CD4-positive, alpha-beta memory T cell (primary cell): ENCODE measurements around the gene SNX22. TPM values are rescaled to one million over a fixed set of nuclear protein-coding genes. Genes with fewer than 3 reads are reported as not detected.

ENCODE experiments used
- CTCF ChIA-PET: fragments of 350-600 bp; sonication (Branson Sonifier 250); formaldehyde crosslinking; loops from one replicate; lab custom pipeline; 2021; ENCODE audit warnings: inconsistent platforms; ENCODE audit not compliant: partially characterized antibody; lab: Charles Lee
- POLR2A ChIA-PET: fragments of 350-600 bp; sonication (Branson Sonifier 250); formaldehyde crosslinking; loops from one replicate; lab custom pipeline; 2021; ENCODE audit not compliant: partially characterized antibody; lab: Charles Lee
- DNase-seq, 5 donors: peaks; one replicate each; pipeline versions ENCODE4 v3.0.0 to v3.0.0-alpha.2; 2020 to 2022; ENCODE audit warnings: mixed read lengths in 1 of 5
- H3K27ac ChIP-seq: one replicate; pipeline ENCODE4 v1.7.0; 2013; ENCODE audit warnings: low read depth, low read length
- H3K27me3 ChIP-seq: 2 replicates; pipeline ENCODE4 v1.7.0; 2013; ENCODE audit warnings: mild to moderate bottlenecking, low read length, moderate library complexity; ENCODE audit not compliant: insufficient read depth
- H3K36me3 ChIP-seq: 2 replicates; pipeline ENCODE4 v1.7.0; 2013; ENCODE audit warnings: mild to moderate bottlenecking, low read length, moderate library complexity; ENCODE audit not compliant: insufficient read depth
- H3K4me1 ChIP-seq: 2 replicates; pipeline ENCODE4 v1.7.0; 2013; ENCODE audit warnings: mild to moderate bottlenecking, low read length, moderate library complexity; ENCODE audit not compliant: insufficient read depth
- H3K4me3 ChIP-seq, 2 donors: one replicate each; pipeline ENCODE4 v1.7.0; 2013; ENCODE audit warnings: low read length in 2 of 2, mild to moderate bottlenecking in 1 of 2
- H3K9me3 ChIP-seq, 2 donors: one replicate each; pipeline ENCODE4 v1.7.0; 2013; ENCODE audit warnings: low read length in 2 of 2, control low read depth in 1 of 2; ENCODE audit not compliant: control insufficient read depth in 1 of 2
- H3K27ac Mint-ChIP-seq, 7 donors: one replicate each; pipeline ENCODE4 v1.8.0; 2020 to 2021; ENCODE audit warnings: mixed read lengths in 7 of 7, mild to moderate bottlenecking in 6 of 7, inconsistent platforms in 3 of 7, moderate library complexity in 3 of 7
- H3K27me3 Mint-ChIP-seq, 2 donors: one replicate each; pipeline ENCODE4 v1.8.0; 2020 to 2021; ENCODE audit warnings: mixed read lengths in 2 of 2
- H3K36me3 Mint-ChIP-seq, 2 donors: one replicate each; pipeline ENCODE4 v1.8.0; 2020 to 2021; ENCODE audit warnings: mixed read lengths in 2 of 2, inconsistent platforms in 1 of 2, mild to moderate bottlenecking in 1 of 2
- H3K4me1 Mint-ChIP-seq, 4 donors: one replicate each; pipeline ENCODE4 v1.8.0; 2020 to 2021; ENCODE audit warnings: mixed read lengths in 4 of 4, mild to moderate bottlenecking in 1 of 4
- H3K4me3 Mint-ChIP-seq, 8 donors: one replicate each; pipeline ENCODE4 v1.8.0; 2020 to 2021; ENCODE audit warnings: mixed read lengths in 8 of 8, mild to moderate bottlenecking in 7 of 8, moderate library complexity in 6 of 8, inconsistent platforms in 3 of 8
- H3K9me3 Mint-ChIP-seq, 8 donors: one replicate each; pipeline ENCODE4 v1.8.0; 2020 to 2021; ENCODE audit warnings: mixed read lengths in 8 of 8, mild to moderate bottlenecking in 5 of 8, inconsistent platforms in 3 of 8, moderate library complexity in 1 of 8
- intact Hi-C: fragments of 100-400 bp; cut with micrococcal nuclease; formaldehyde crosslinking; loops from one replicate; pipeline ENCODE4 v1.15.1; 2023
- polyA plus RNA-seq, 2 donors: library from polyadenylated mRNA; unstranded; fragments of 300-500 nt; fragmentation: Illumina TruSeq; gene quantifications; one replicate each; pipeline ENCODE4 v1.2.3, GENCODE V29; 2021
- total RNA-seq, 2 experiments: library from RNA; stranded (reverse); gene quantifications; one replicate each; pipeline ENCODE4 v1.2.3, GENCODE V29; 2021

SNX22 gene
- total and polyA plus RNA-seq, 4 experiments from 2014 or later: 0.32 to 0.95 (median 0.52) TPM

GRCh38 chr15:64162478-64162868, 10.9 kb downstream of the SNX22 start:
- no peaks in the 10 kb centered on the region for H3K27me3 ChIP-seq
- H3K4me3 ChIP-seq: peak overlapping the region; percentile 68 to 71
- intact Hi-C loops: loop anchor here (2.0 to 10.0 kb wide), 5 partner anchors 492 to 1354 kb away; partner anchors contain the start of genes CLPX, DPP8 and PARP16
- peaks cover 30 to 56% (median 42%) of the 10 kb centered on the region in 4 donors for H3K4me1 Mint-ChIP-seq
- peak overlapping the region; percentile 81 to 94 (median 90) for H3K4me3 Mint-ChIP-seq
- no peaks in the 10 kb centered on the region for H3K9me3 Mint-ChIP-seq
- ChIA-PET CTCF (interaction anchor here (1.2 to 6.2 kb wide), 3 partner anchors 9 to 194 kb away, joined by 4 to 43 read pairs (median 5); partner anchors contain the start of genes CSNK1G1 and SNX22), POLR2A (interaction anchor here (0.7 to 5.4 kb wide), 14 partner anchors 10 to 1124 kb away, joined by 3 to 66 read pairs (median 5); partner anchors contain the start of genes CIAO2A, PARP16, SNX1 and SNX22)
- peak overlapping the region; percentile 85 to 96 (median 91) for H3K27ac Mint-ChIP-seq
- H3K36me3 Mint-ChIP-seq: peaks cover 32 to 37% of the 10 kb centered on the region in 2 donors
- no peaks in the 10 kb centered on the region for H3K27me3 Mint-ChIP-seq
- H3K27ac ChIP-seq: peak overlapping the region; percentile 80
- peaks cover 54% of the 10 kb centered on the region for H3K4me1 ChIP-seq
- peaks cover 31% of the 10 kb centered on the region for H3K36me3 ChIP-seq
- no peaks in the 10 kb centered on the region for H3K9me3 ChIP-seq
- no peak for DNase-seq

GRCh38 chr15:64162869-64163658, 11.5 kb downstream of the SNX22 start, which contains the start of gene PPIB:
PPIB (minus strand) TSS chr15:64163022; CDS start chr15:64162986, 36 bp downstream.
- Mint-ChIP-seq H3K27ac (peak within 1 kb of the TSS; percentile 85 to 98 (median 96)), H3K27me3 (no peaks in the 10 kb centered on the region)
- peak within 1 kb of the TSS; percentile 68 to 71 for H3K4me3 ChIP-seq

GRCh38 chr15:64163659-64164362, 12.3 kb downstream of the SNX22 start:
- intact Hi-C loops: loop anchor here (1.0 to 10.0 kb wide), 11 partner anchors 11 to 1353 kb away; partner anchors contain the start of genes CIAO2A, CLPX, CSNK1G1 and DPP8
- Histone ChIP-seq H3K4me3 (peak overlapping the region; percentile 55 to 61), H3K27ac (peak overlapping the region; percentile 80), H3K4me1 (peaks cover 47% of the 10 kb centered on the region), H3K9me3 (no peaks in the 10 kb centered on the region), H3K27me3 (no peaks in the 10 kb centered on the region), H3K36me3 (peaks cover 17% of the 10 kb centered on the region)
- H3K4me3 Mint-ChIP-seq: peak overlapping the region; percentile 81 to 95 (median 88)
- H3K27me3 Mint-ChIP-seq: no peaks in the 10 kb centered on the region
- H3K27ac Mint-ChIP-seq: peak overlapping the region; percentile 85 to 98 (median 96)
- POLR2A ChIA-PET: interaction anchor here (0.6 to 5.4 kb wide), 15 partner anchors 8 to 730 kb away, joined by 3 to 66 read pairs (median 5); partner anchors contain the start of genes CIAO2A, CSNK1G1, SNX1 and SNX22
- H3K36me3 Mint-ChIP-seq: peaks cover 18 to 24% of the 10 kb centered on the region in 2 donors
- CTCF ChIA-PET: interaction anchor here (0.7 to 6.2 kb wide), 8 partner anchors 11 to 1134 kb away, joined by 3 to 43 read pairs (median 4); partner anchors contain the start of genes CSNK1G1, SNX22 and TRIP4
- peaks cover 24 to 46% (median 34%) of the 10 kb centered on the region in 4 donors for H3K4me1 Mint-ChIP-seq
- H3K9me3 Mint-ChIP-seq: no peaks in the 10 kb centered on the region
- DNase-seq: no peak

More at GRCh38 chr15:64162869-64163658, 11.5 kb downstream of the SNX22 start, which contains the start of gene PPIB:
- Histone ChIP-seq H3K36me3 (peaks cover 25% of the 10 kb centered on the region), H3K4me1 (peaks cover 54% of the 10 kb centered on the region), H3K9me3 (no peaks in the 10 kb centered on the region), H3K27ac (peak within 1 kb of the TSS; percentile 80), H3K27me3 (no peaks in the 10 kb centered on the region)
- intact Hi-C loops: loop anchor here (1.0 to 10.0 kb wide), 11 partner anchors 10 to 1354 kb away; partner anchors contain the start of genes CIAO2A, CLPX, CSNK1G1 and DPP8
- DNase-seq: peak; percentile 96 to 98 (median 97)
- CTCF ChIA-PET: interaction anchor here (0.7 to 6.2 kb wide), 7 partner anchors 10 to 1134 kb away, joined by 3 to 43 read pairs (median 4); partner anchors contain the start of genes CSNK1G1, SNX22 and TRIP4
- peak within 1 kb of the TSS; percentile 81 to 95 (median 90) for H3K4me3 Mint-ChIP-seq
- peaks cover 26 to 31% of the 10 kb centered on the region in 2 donors for H3K36me3 Mint-ChIP-seq
- H3K4me1 Mint-ChIP-seq: peaks cover 28 to 53% (median 40%) of the 10 kb centered on the region in 4 donors
- POLR2A ChIA-PET: interaction anchor here (0.6 to 5.4 kb wide), 19 partner anchors 9 to 731 kb away, joined by 3 to 66 read pairs (median 5); partner anchors contain the start of genes CIAO2A, CSNK1G1, SNX1 and SNX22
- H3K9me3 Mint-ChIP-seq: no peaks in the 10 kb centered on the region

GRCh38 chr15:64164436-64164835, 12.9 kb downstream of the SNX22 start:
- Histone ChIP-seq H3K9me3 (no peaks in the 10 kb centered on the region), H3K27me3 (no peaks in the 10 kb centered on the region), H3K27ac (no peak overlapping the region), H3K4me3 (no peak overlapping the region), H3K36me3 (peaks cover 13% of the 10 kb centered on the region), H3K4me1 (peaks cover 43% of the 10 kb centered on the region)
- ChIA-PET CTCF (interaction anchor here (0.6 to 6.2 kb wide), 3 partner anchors 11 to 1358 kb away, joined by 3 to 43 read pairs (median 3); partner anchors contain the start of gene SNX22), POLR2A (interaction anchor here (1.3 to 5.4 kb wide), 4 partner anchors 11 to 223 kb away, joined by 3 to 66 read pairs (median 40); partner anchors contain the start of genes CIAO2A, SNX1, SNX22 and TRIP4)
- H3K27me3 Mint-ChIP-seq: no peaks in the 10 kb centered on the region
- H3K27ac Mint-ChIP-seq: peak overlapping the region; percentile 42 to 96 (median 85)
- DNase-seq: no peak
- H3K9me3 Mint-ChIP-seq: no peaks in the 10 kb centered on the region
- peak overlapping the region; percentile 7 to 68 (median 42) for H3K4me3 Mint-ChIP-seq
- H3K4me1 Mint-ChIP-seq: peaks cover 22 to 41% (median 31%) of the 10 kb centered on the region in 4 donors
- peaks cover 15 to 17% of the 10 kb centered on the region in 2 donors for H3K36me3 Mint-ChIP-seq
- intact Hi-C loops: loop anchor here (5.0 to 10.0 kb wide), 2 partner anchors 490 to 1123 kb away; partner anchors contain the start of gene PARP16

GRCh38 chr15:64166102-64166890, 14.8 kb downstream of the SNX22 start:
- no peaks in the 10 kb centered on the region for H3K27me3 Mint-ChIP-seq
- intact Hi-C loops: loop anchor here (10.0 kb wide), 1 partner anchor 489 kb away; no protein-coding TSS in a partner anchor
- peaks cover 12 to 23% of the 10 kb centered on the region in 2 donors for H3K36me3 Mint-ChIP-seq
- POLR2A ChIA-PET: interaction anchor here (1.3 kb wide), 2 partner anchors 13 to 73 kb away, joined by 3 read pairs; partner anchors contain the start of gene CIAO2A
- peaks cover 16 to 29% (median 23%) of the 10 kb centered on the region in 4 donors for H3K4me1 Mint-ChIP-seq
- no peaks in the 10 kb centered on the region for H3K9me3 ChIP-seq
- H3K4me3 ChIP-seq: no peak overlapping the region
- H3K27me3 ChIP-seq: no peaks in the 10 kb centered on the region
- H3K27ac ChIP-seq: no peak overlapping the region
- H3K4me3 Mint-ChIP-seq: no peak overlapping the region
- H3K27ac Mint-ChIP-seq: peak overlapping the region in 5 of 7 donors; percentile 13 to 89 (median 25)
- no peak for DNase-seq
- H3K4me1 ChIP-seq: peaks cover 25% of the 10 kb centered on the region
- CTCF ChIA-PET: interaction anchor here (6.2 kb wide), 1 partner anchor 13 kb away, joined by 43 read pairs; the partner anchor contains the start of gene SNX22
- peaks cover 5% of the 10 kb centered on the region for H3K36me3 ChIP-seq
- H3K9me3 Mint-ChIP-seq: no peaks in the 10 kb centered on the region
